Activated CD8-positive, alpha-beta memory T cell treated with anti-CD3 and anti-CD28 coated beads, Interleukin-2, amount 50 U/mL, for 24 hours (primary cell): ENCODE results near the gene TMEM144.
A peak's percentile ranks its signal among the peaks of the same experiment; 100 is the strongest.

Experiments
- DNase-seq: peaks from one replicate; pipeline ENCODE4 v3.0.0-alpha.2; 2020; ENCODE audit errors: extremely low read depth

Gene TMEM144

DNA sequence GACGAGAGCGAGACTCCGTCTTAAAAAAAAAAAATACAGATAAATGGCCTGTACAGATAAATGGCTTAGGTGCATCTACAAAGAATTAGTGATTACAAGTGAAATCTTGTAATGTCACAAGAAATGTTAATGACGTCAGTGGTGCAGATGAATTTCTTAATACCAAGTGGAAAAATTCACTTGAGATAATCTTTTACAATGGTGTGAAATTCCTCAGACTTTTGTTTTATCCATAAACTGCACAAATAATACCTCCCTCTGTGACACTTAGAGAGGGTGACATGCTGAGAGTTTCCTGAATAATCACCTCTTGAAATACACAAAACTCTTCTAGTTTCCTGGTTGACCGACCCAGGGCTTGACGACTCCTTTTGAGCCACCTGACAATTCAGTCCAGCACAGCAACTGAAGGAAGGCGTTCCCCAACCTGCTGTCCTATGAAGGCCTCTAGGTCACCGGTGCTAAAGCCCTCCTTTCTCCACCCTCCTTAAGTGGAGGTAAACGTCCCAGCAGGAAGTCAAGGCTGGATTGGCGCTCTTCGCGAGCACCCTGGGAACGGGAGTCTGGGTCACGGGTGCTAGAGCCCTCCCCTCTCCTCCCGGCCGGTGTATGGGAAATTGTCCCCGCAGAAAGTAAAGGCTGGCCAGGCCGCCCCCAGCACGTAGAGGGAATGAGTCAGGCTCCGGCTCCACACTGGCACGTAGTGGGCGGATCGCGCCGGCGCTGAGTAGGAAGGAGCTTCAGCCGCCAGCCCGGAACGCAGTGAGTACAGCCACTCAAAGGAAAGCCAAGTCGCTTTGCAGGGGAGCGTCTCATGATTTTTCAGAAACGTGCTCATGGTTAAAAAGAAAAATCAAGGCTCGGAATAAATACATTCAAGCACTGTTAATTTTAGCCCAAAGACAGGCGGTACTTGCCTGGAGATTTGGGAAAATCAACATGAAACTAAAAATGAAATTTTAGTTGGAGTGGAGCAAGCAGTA, at the start of gene TMEM144:
Gene TMEM144 (plus strand): TSS at position 662 of the 983 bp plus-strand sequence. CDS start 2,182 bp downstream, outside the sequence.
- peak; percentile 2 for DNase-seq

GRCh38 chr4:158161551-158162354, 48.5 kb upstream of the TMEM144 start:
- no peak for DNase-seq

- no peak for DNase-seq
Measured at GRCh38 chr4:158162631-158163030, 47.7 kb upstream of the TMEM144 start.

DNA sequence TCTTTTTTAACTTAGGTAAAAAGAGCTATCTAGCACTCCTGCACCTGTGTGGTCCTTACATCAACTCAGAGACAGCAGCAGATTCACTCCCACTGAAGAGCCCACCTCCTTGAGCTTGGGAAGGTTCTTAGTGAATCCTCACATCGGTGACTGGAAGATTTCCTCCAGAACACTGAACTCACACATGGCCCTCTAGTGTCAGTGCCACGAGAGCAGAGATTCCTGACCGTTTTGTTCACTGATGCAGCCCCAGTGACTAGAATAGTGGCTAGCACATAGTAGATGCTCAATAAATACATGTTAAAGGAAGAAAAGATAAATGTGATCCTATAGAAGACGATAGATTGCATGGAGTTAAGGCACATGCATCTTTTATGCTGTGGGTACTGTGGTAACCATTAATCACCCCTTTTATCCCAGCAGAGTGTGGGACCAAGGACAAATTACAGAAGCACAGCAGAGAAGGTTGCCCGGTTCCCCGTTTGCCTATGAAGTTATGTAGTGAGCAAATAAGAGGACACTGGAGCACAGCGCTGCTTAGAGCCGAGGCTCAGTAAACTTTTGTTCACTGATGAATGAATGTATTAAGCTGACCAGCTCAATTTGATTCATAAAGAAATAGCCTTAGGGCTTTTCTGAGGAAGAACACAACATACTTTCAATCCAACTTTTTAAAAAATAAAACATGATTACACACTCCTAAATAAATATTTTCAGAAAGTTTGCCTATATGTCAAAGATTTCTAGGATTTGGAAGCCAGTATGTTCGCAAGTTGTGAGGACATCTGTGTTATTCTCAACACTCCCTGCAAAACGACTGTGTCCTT, 46.1 kb upstream of the TMEM144 start:
- DNase-seq: no peak

DNA sequence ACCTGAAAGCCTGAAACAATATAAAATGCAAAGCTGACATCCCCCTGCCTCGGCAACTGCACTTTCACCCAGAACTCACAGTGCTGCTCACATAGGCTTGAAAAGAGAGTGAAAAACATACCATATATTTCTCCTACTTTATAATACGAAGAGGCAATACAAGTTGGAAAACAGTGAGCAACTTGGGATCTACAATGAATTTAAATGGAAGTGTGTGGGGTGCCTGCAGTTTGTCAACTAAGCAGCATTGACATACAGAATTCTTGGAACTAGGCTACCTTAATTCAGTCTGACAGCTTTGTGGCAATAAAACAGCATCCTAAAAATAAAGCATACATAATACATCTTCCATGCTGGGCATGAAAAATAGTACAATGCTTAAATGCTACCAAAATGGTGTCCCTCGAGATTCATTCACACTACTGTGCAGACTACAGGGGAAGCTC, 45.5 kb upstream of the TMEM144 start:
- DNase-seq: no peak

- no peak for DNase-seq
Measured at GRCh38 chr4:158166701-158167100, 43.6 kb upstream of the TMEM144 start.

- DNase-seq: no peak
Measured at GRCh38 chr4:158168606-158169005, 41.7 kb upstream of the TMEM144 start.

GRCh38 chr4:158169506-158169905, 40.8 kb upstream of the TMEM144 start:
- no peak for DNase-seq

DNA sequence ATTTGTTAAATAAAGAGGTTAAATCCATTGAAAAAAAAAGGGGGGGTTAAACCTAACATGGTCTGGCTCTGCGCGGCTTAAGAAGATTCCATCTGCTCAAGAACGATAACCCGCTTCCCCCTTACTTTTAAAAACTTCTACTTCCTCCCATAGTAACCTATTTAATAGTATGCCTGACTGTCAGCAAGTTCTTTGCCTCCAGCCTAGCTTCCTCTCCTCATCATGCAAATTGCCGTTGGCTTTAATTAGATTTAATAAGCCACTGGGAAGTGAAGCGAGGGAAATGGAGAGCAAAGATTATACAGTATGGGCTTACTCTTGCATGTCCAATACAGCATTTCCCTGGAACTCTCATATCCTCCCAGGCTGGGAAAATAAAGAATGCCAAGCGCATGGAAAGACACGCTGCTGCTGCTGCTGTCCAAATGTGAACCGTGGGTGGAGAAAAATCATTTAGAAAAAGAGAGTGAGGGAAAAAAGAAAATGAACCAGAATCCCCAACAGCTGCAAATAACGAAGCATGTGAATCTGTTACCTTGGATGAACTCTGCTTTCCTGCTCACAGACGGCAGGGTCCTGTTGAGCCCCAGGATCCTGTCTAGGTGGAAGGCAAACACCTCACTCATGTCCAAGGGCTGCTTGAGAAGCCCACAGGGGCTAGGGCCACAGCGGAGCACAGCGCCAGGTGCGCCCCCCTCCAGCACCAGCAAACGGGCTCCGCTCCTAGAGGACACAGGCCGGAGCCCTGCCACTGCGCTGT, 40.2 kb upstream of the TMEM144 start:
- no peak for DNase-seq

DNA sequence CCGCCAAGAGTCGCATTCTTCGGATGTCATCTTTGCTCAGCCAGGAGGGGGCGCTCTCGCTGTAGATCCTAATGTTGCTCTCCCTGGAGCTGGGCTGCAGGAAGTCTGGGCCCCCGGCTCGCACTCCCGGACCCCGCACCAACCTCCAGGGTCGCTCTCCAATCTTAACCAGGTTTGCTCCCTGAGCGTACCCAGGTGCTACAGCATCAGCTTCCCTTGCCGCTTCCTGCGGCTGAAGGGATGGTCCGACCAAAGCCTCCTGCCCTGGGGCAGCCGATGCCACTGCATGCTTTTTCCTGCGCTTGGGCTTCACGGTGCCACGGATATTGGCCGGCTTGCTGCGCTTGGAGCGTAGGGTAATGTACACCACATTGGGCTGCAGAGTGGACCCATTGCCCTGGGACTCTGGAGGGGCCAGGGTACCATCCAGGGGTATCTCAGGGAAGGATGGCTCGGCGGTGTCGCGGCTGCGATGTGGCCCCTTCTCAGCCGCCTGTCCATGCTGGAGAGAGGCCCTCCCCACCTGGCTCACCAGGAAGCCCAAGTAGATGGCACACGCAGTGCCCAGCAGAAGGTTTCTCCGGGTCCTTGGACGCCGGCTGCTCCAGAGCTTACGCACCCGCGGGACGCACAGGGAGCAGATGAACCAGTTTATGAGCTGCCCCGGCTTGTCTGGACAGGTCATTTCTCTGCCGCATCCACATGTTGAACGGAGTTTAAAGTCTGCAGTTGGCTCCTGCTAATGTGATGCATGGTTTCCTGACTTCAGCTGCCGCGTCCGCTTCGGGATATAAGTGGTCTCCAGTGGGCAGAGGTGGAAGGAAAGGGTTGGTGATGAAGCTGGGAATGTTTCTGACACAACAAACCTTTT, 39.4 kb upstream of the TMEM144 start:
- DNase-seq: no peak

DNA sequence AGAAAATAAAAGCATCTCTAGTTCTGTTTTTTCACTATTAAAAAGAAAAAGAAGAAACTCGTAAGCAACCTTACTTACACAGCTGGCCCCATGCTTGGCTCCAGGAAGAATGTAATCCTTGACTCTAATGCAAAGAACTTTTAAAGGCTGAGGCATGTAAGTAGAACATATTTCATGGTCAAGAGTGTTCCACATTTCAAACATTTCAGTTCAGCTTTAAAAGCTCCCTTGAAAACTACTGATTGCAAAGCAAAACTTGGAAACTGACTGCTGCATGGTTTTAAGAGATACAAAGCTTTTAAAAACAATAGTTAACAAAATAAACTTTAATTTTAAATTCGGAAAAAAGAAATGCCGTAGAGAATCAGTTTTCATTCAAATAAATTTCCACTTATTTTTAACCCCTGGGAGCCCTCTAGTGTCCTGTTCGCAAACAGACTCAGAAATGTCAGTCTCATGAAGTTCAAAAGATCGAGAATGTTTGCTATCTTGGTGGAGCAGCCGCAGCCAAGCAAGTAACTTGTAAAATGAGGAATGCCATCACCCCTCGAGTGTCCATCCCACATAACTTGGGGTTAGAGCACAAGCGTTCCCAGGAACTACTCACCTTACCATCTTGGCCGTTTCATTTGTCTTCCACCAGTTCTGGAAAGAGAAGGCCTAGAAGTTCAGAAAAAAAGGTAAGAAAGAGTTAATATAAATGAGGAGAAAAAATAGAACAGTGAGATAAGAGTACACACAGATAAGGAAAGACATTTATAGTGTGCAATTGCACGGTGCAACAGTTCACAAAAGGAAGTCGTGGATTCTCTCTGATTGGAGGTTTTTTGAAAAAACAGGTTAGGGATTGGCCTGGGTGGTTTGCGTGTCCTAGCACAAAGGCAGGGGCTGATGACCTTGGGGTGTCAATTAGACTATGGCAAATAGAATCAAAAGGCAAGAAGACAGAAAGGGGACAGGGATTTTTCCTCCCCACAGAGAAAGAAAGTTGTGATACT, 37.7 kb upstream of the TMEM144 start, which contains the start of gene GASK1B:
Gene GASK1B (minus strand): TSS at position 765 of the 998 bp plus-strand sequence. CDS start 1,650 bp downstream, outside the sequence.
- DNase-seq: no peak

DNA sequence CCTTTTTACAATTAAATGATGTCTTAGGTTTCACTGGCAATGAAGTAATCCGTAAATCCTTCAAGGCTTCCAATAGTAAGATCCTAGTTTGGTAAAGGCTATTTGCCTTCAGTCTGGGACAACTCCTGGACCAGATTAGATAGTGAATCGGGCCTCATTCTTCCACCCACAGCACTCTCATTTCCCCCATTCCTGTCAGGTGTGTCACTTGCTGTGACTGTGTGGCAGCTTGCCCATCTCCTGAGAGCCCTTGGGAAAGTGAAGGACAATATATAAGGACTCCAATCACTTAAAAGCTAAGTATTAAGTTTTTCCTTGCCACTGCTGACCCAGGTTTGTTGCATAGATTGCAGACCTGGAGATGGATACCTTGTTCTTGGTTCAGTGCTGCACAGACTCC, 34.2 kb upstream of the TMEM144 start:
- DNase-seq: no peak

GRCh38 chr4:158176776-158177175, 33.5 kb upstream of the TMEM144 start:
- DNase-seq: no peak

- no peak for DNase-seq
Measured at GRCh38 chr4:158179465-158179864, 30.8 kb upstream of the TMEM144 start.

GRCh38 chr4:158181906-158182305, 28.4 kb upstream of the TMEM144 start:
- no peak for DNase-seq

- DNase-seq: no peak
Measured at GRCh38 chr4:158182736-158183135, 27.6 kb upstream of the TMEM144 start.

DNA sequence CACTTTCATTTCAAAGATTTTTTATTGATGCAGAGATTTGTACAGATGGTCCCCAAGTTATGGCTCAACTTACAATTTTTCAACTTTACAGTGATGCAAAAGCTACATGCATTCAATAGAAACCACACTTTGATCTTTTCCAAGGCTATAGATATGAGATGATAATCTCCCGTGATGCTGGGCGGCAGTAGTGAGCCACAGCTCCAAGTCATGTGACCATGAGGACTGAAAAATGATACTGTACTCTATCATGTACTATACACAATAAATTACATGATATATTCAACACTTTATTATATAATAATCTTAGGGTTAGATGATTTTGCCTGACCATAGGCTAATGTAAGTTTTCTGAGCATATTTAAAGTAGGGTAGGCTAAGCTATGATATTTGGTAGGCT, 23.5 kb upstream of the TMEM144 start:
- DNase-seq: no peak

- DNase-seq: no peak
Measured at GRCh38 chr4:158189422-158189821, 20.9 kb upstream of the TMEM144 start.
